IPS-NIHi7 (cell line): ENCODE data around the gene MTMR12.
"Not testable (repeated sequence)": the region's sequence is repeated elsewhere in the genome, so short reads cannot be mapped to it uniquely, and the experiment has no call there.

Experiments used
- DNase-seq: peaks from one replicate; pipeline ENCODE4 v3.0.0; 2012; ENCODE audit warnings: mixed read lengths; ENCODE audit errors: extremely low spot score

The MTMR12 gene

GRCh38 chr5:32299059-32299677, 13.6 kb downstream of the MTMR12 start:
- no peak for DNase-seq

- no peak for DNase-seq
Observed at GRCh38 chr5:32298059-32298415, 14.7 kb downstream of the MTMR12 start.

GRCh38 chr5:32297181-32298058, 15.3 kb downstream of the MTMR12 start:
- DNase-seq, result no peak

- DNase-seq, result not testable (repeated sequence)
Observed at GRCh38 chr5:32295966-32296772, 16.6 kb downstream of the MTMR12 start.

GRCh38 chr5:32291591-32291990, 21.1 kb downstream of the MTMR12 start:
- DNase-seq, result no peak

- no peak for DNase-seq
Observed at GRCh38 chr5:32290922-32291321, 21.8 kb downstream of the MTMR12 start.

- DNase-seq, result not testable (repeated sequence)
Observed at GRCh38 chr5:32290501-32290900, 22.2 kb downstream of the MTMR12 start.

- DNase-seq, result not testable (repeated sequence)
Observed at GRCh38 chr5:32289986-32290385, 22.8 kb downstream of the MTMR12 start.

GRCh38 chr5:32288135-32288534, 24.6 kb downstream of the MTMR12 start:
- DNase-seq, result not testable (repeated sequence)

- DNase-seq, result not testable (repeated sequence)
Observed at GRCh38 chr5:32287525-32287924, 25.2 kb downstream of the MTMR12 start.

- no peak for DNase-seq
Observed at GRCh38 chr5:32285510-32286138, 27.1 kb downstream of the MTMR12 start.

GRCh38 chr5:32283539-32284377, 29.0 kb downstream of the MTMR12 start:
- no peak for DNase-seq

- DNase-seq, result no peak
Observed at GRCh38 chr5:32283061-32283460, 29.7 kb downstream of the MTMR12 start.

GRCh38 chr5:32282633-32283032, 30.1 kb downstream of the MTMR12 start:
- DNase-seq, result no peak

GRCh38 chr5:32281378-32282133, 31.2 kb downstream of the MTMR12 start:
- not testable (repeated sequence) for DNase-seq

GRCh38 chr5:32280656-32281081, 32.1 kb downstream of the MTMR12 start:
- DNase-seq, result no peak

- DNase-seq, result no peak
Observed at GRCh38 chr5:32279786-32280185, 33.0 kb downstream of the MTMR12 start.

GRCh38 chr5:32279223-32279622, 33.5 kb downstream of the MTMR12 start:
- no peak for DNase-seq

GRCh38 chr5:32278406-32278805, 34.3 kb downstream of the MTMR12 start:
- DNase-seq, result no peak

GRCh38 chr5:32277798-32278197, 34.9 kb downstream of the MTMR12 start:
- DNase-seq, result no peak
